Panc1 (cell line): ENCODE data around the gene MAB21L2. TPM values are rescaled to one million over a fixed set of nuclear protein-coding genes. Genes with fewer than 3 reads are reported as not detected.

Experiments used
- ATAC-seq: fragments of 200-7000 bp; cut with Tn5 transposase; 2 replicates; pipeline ENCODE4 v1.9.1; 2020; ENCODE audit warnings: mild to moderate bottlenecking, moderate library complexity
- BruUV-seq: library from RNA; stranded (reverse); fragments of 400-500 nt; replicated peaks from 2 replicates; lab custom pipeline; 2021; lab: Mats Ljungman, UMichigan
- CTCF ChIA-PET: fragments of 300-600 bp; sonication (Branson Sonifier 250); formaldehyde crosslinking; loops from one replicate; lab custom pipeline; 2022; ENCODE audit warnings: antibody characterized with exemption; lab: Charles Lee
- POLR2A ChIA-PET: fragments of 300-600 bp; sonication (Branson Sonifier 250); formaldehyde crosslinking; loops from one replicate; lab custom pipeline; 2022; ENCODE audit warnings: antibody characterized with exemption; lab: Charles Lee
- DNase-seq: peaks from one replicate; pipeline ENCODE4 v3.0.0-alpha.2; 2010; ENCODE audit warnings: low read depth, low spot score
- H3K27ac ChIP-seq: 2 replicates; pipeline ENCODE4 v1.5.1; 2011; ENCODE audit warnings: mild to moderate bottlenecking, low read length, inconsistent platforms
- H3K27me3 ChIP-seq: fragments of 200-500 bp; sonication (Bioruptor generic); 2 replicates; pipeline ENCODE4 v1.6.0; 2014; ENCODE audit warnings: low read length, inconsistent platforms; ENCODE audit not compliant: control insufficient read depth, insufficient read depth
- H3K36me3 ChIP-seq: fragments of 200-500 bp; sonication (Bioruptor generic); 2 replicates; pipeline ENCODE4 v1.5.1; 2014; ENCODE audit warnings: inconsistent platforms, mild to moderate bottlenecking, low read length, moderate library complexity; ENCODE audit not compliant: control insufficient read depth, insufficient read depth
- H3K4me1 ChIP-seq: 2 replicates; pipeline ENCODE4 v1.5.1; 2011; ENCODE audit warnings: inconsistent platforms, mild to moderate bottlenecking, low read length, moderate library complexity; ENCODE audit not compliant: control insufficient read depth, insufficient read depth
- H3K4me3 ChIP-seq, 2 experiments: 2 replicates each; pipeline ENCODE4 v1.5.1; 2011 to 2012; ENCODE audit warnings: low read depth in 2 of 2, low read length in 2 of 2, mild to moderate bottlenecking in 2 of 2, inconsistent platforms in 1 of 2, moderate library complexity in 1 of 2
- H3K9me3 ChIP-seq: fragments of 200-500 bp; sonication (Bioruptor generic); 2 replicates; pipeline ENCODE4 v1.5.1; 2014; ENCODE audit warnings: low read depth, mild to moderate bottlenecking, inconsistent platforms, low read length, moderate library complexity; ENCODE audit not compliant: control insufficient read depth, insufficient read depth
- POLR2AphosphoS5 ChIP-seq: IDR thresholded peaks from 2 replicates; pipeline ENCODE4 v1.6.1; 2012; ENCODE audit warnings: mild to moderate bottlenecking, low read depth, low read length, moderate library complexity
- REST ChIP-seq, 2 experiments: IDR thresholded peaks; 2 replicates each; pipeline ENCODE4 v1.6.1; 2011 to 2012; ENCODE audit warnings: low read depth in 2 of 2, control low read depth in 1 of 2, low read length in 1 of 2, mild to moderate bottlenecking in 1 of 2, moderate library complexity in 1 of 2; ENCODE audit not compliant: insufficient read depth in 1 of 2
- SIN3A ChIP-seq: IDR thresholded peaks from 2 replicates; pipeline ENCODE4 v1.6.1; 2012; ENCODE audit warnings: low read depth, mild to moderate bottlenecking, low read length, moderate library complexity, borderline replicate concordance; ENCODE audit not compliant: insufficient read depth
- TCF7L2 ChIP-seq: IDR thresholded peaks from 2 replicates; pipeline ENCODE4 v1.6.1; 2011; ENCODE audit warnings: mild to moderate bottlenecking, low read depth, low read length, inconsistent platforms
- in situ Hi-C: cut with HindIII; loops from 2 replicates; pipeline ENCODE4 v1.10.0; 2016; ENCODE audit warnings: low sequenced_read_pairs, low pct_unique_long_range_greater_than_20kb
- intact Hi-C: fragments of 100-400 bp; cut with micrococcal nuclease; formaldehyde crosslinking; loops from one replicate; pipeline ENCODE4 v1.10.0; 2022; ENCODE audit not compliant: unreplicated experiment
- total RNA-seq: library from RNA; stranded (reverse); gene quantifications from one replicate; pipeline ENCODE4 v1.2.1, GENCODE V29; 2021; ENCODE audit not compliant: unreplicated experiment
- TF ChIP-seq, protein P1 (sequence below): fragments of 450-650 bp; IDR thresholded peaks from 2 replicates; pipeline ENCODE4 v1.5.1; 2017; ENCODE audit warnings: mild to moderate bottlenecking

MAB21L2 gene
- total RNA-seq, 1 experiment from 2014 or later, result not detected

DNA sequence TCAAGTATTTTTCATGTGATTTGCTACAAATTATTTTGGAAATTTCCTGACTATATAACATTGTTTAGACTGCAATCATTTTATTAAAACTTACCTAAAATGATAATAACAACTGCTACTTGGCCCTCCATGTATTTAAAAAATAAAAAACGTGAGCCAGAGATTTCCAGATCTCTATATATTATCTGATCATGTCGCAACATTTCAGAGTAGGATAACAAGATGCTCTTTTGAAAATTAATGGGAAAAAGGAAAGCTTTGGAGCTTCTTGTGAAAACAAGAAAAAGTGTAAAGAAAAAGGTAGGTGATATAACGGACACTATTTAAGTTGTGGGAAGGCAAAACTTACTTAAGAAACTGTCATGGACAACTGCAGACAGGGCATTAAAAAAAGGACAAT, 14.9 kb upstream of the MAB21L2 start:
- ChIA-PET POLR2A (no interaction called here), CTCF (no interaction called here)
- TF ChIP-seq SIN3A (no peak), REST (IDR thresholded peaks at IDR 0.05; ENCODE audit: insufficient read depth in 1 of 2, low read depth in 2 of 2, low read length in 1 of 2) (no peak), TCF7L2 (no peak)
- in situ Hi-C loops, result no loop called here
- DNase-seq, result no peak
- BruUV-seq, result no TSS peak
- H3K27me3 ChIP-seq, result no peaks in the 10 kb centered on the region
- no peaks in the 10 kb centered on the region for H3K36me3 ChIP-seq
- H3K9me3 ChIP-seq, result no peaks in the 10 kb centered on the region
- intact Hi-C loops, result no loop called here
- ATAC-seq, result no peak
- no peak overlapping the region for H3K4me3 ChIP-seq
- H3K4me1 ChIP-seq, result no peaks in the 10 kb centered on the region; the same call in 1 of the 2 replicates
- H3K27ac ChIP-seq, result no peak overlapping the region

- BruUV-seq, result no TSS peak
- ATAC-seq, result no peak
- Histone ChIP-seq H3K36me3 (no peaks in the 10 kb centered on the region), H3K27me3 (no peaks in the 10 kb centered on the region), H3K4me3 (no peak overlapping the region), H3K27ac (no peak overlapping the region), H3K4me1 (no peaks in the 10 kb centered on the region; the same call in 1 of the 2 replicates), H3K9me3 (no peaks in the 10 kb centered on the region)
- intact Hi-C loops (no loop called here), in situ Hi-C loops (no loop called here)
- no peak for TF ChIP-seq POLR2AphosphoS5
- no peak for TF ChIP-seq TCF7L2
- no peak for TF ChIP-seq REST (IDR thresholded peaks at IDR 0.05; ENCODE audit: insufficient read depth in 1 of 2, low read depth in 2 of 2, low read length in 1 of 2)
- TF ChIP-seq, protein P1, sequence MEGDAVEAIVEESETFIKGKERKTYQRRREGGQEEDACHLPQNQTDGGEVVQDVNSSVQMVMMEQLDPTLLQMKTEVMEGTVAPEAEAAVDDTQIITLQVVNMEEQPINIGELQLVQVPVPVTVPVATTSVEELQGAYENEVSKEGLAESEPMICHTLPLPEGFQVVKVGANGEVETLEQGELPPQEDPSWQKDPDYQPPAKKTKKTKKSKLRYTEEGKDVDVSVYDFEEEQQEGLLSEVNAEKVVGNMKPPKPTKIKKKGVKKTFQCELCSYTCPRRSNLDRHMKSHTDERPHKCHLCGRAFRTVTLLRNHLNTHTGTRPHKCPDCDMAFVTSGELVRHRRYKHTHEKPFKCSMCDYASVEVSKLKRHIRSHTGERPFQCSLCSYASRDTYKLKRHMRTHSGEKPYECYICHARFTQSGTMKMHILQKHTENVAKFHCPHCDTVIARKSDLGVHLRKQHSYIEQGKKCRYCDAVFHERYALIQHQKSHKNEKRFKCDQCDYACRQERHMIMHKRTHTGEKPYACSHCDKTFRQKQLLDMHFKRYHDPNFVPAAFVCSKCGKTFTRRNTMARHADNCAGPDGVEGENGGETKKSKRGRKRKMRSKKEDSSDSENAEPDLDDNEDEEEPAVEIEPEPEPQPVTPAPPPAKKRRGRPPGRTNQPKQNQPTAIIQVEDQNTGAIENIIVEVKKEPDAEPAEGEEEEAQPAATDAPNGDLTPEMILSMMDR, result no peak
- no peak for TF ChIP-seq SIN3A
- ChIA-PET POLR2A (no interaction called here), CTCF (no interaction called here)
- DNase-seq, result no peak
Measured at GRCh38 chr4:150569384-150569987, 12.5 kb upstream of the MAB21L2 start.
